Transverse colon (tissue), 4 donors: ENCODE measurements around the gene SCMH1.

Experiments
- CTCF ChIP-seq, 5 experiments: fragments of 200-600 bp in 3 of 5; fragments of 450-650 bp in 2 of 5; sonication (generic) in 3 of 5; IDR thresholded peaks; 1 replicate in 2 of 5; 2 replicates in 3 of 5; pipeline ENCODE4 v1.5.1; 2016 to 2017; ENCODE audit warnings: antibody characterized with exemption in 5 of 5, inconsistent platforms in 3 of 5, mild to moderate bottlenecking in 2 of 5, moderate library complexity in 1 of 5
- EP300 ChIP-seq: sonication (generic); formaldehyde crosslinking; IDR thresholded peaks from one replicate; pipeline ENCODE4 v1.6.1; 2017; ENCODE audit warnings: antibody characterized with exemption, low read depth
- POLR2A ChIP-seq: fragments of 450-650 bp; IDR thresholded peaks from one replicate; pipeline ENCODE4 v1.6.1; 2016; ENCODE audit warnings: antibody characterized with exemption, mild to moderate bottlenecking, moderate library complexity
- POLR2AphosphoS5 ChIP-seq, 3 donors: sonication (generic); formaldehyde crosslinking; IDR thresholded peaks; one replicate each; pipeline ENCODE4 v1.6.1; 2016; ENCODE audit warnings: antibody characterized with exemption in 3 of 3

GRCh38 chr1:41230656-41231055 lies 11.4 kb downstream of the SCMH1 start:
- no peak for TF ChIP-seq CTCF (IDR thresholded peaks at IDR 0.05)
- no peak for TF ChIP-seq POLR2A
- no peak for TF ChIP-seq EP300
- no peak for TF ChIP-seq POLR2AphosphoS5 (IDR thresholded peaks at IDR 0.05)
